GM20431 (cell line): Measurements from ENCODE around the gene SLC24A4.

Experiments used
- in situ Hi-C: fragments of 300-500 bp; cut with MseI, MboI; formaldehyde crosslinking; loops from one replicate; pipeline ENCODE4 v1.15.0; 2020; ENCODE audit warnings: low sequenced_read_pairs; ENCODE audit not compliant: unreplicated experiment

SLC24A4 gene

DNA sequence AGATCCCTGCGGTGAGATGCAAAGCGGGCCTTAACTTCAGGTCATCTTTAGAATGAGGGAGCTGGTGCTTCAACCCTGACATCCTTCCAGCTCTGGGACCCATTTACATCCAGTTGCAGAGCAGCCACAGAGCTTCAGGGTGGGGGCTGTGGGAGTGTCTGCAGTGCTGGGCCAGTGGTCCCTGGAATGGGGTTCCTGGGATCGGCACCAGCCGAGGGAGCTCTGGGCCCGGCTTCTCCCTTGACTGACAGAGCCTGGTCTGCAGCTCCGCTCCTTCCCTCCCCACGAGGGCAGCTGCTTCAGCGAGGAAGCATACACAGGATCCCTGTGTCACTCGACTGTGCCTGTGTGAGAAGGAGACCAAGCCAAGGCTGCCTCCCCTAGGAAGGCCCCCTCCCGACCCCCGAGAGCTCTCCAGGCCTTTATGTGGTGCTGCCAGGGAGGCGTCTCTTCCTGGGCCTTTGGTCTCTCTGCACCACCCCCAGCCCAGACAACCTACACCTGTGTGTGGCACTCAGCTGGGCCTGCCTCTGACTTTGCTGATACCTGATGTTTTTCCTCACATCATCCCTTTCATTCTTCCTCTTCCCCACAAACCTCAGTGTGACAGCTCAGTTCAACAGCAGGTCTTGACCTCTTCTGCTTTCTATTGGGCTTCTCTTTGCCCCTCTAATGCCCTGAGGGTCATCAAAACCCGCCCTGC lies 142.5 kb downstream of the SLC24A4 start:
- in situ Hi-C loops = no loop called here

- in situ Hi-C loops = no loop called here
Measured at GRCh38 chr14:92466059-92466458, 143.1 kb downstream of the SLC24A4 start.

DNA sequence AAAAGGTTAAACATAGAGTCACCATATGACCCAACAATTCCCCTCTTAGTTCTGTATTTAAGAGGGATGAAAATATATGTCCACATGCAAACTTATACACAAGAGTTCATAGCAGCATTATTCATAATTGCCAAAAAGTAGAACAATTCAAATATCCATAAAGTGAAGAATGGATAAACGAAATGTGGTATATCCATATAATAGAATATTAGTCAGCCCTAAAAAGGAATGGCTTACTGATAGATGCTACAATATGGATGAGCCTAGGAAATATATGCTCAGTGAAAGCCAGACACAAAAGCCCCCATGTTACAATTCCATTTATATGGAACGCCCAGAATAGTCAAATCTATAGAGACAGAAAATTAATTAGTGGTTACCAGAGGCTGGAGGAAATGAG lies 146.6 kb downstream of the SLC24A4 start:
- in situ Hi-C loops = no loop called here

GRCh38 chr14:92470215-92470614 lies 147.2 kb downstream of the SLC24A4 start:
- in situ Hi-C loops = no loop called here

- in situ Hi-C loops = no loop called here
Measured at GRCh38 chr14:92470811-92471210, 147.8 kb downstream of the SLC24A4 start.

DNA sequence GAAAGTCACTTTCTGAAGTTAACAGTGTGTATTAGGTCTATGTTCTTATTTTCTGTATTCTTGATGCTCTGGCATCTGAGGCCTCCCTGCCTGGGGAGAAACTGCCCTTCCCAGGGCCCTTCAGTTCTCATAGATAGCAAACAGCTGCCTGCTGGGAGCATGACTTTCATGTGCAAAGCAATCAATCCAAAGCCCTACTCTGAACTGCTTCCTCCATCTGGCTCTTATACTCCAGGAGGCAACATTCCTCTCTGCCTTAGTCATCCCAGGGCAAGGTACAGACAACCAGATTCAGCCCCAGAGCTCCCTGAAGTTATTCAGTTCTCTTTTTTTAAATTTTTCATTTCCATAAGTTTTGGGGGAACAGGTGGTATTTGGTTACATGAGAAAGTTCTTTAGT lies 149.0 kb downstream of the SLC24A4 start:
- in situ Hi-C loops = no loop called here

- in situ Hi-C loops = no loop called here
Measured at GRCh38 chr14:92472860-92473259, 149.9 kb downstream of the SLC24A4 start.

GRCh38 chr14:92473261-92473968 lies 150.4 kb downstream of the SLC24A4 start:
- in situ Hi-C loops = no loop called here

GRCh38 chr14:92473969-92474535 lies 151.1 kb downstream of the SLC24A4 start:
- in situ Hi-C loops = no loop called here

- in situ Hi-C loops = no loop called here
Measured at GRCh38 chr14:92475037-92475436, 152.1 kb downstream of the SLC24A4 start.

GRCh38 chr14:92475451-92476187 lies 152.7 kb downstream of the SLC24A4 start:
- in situ Hi-C loops = no loop called here

- in situ Hi-C loops = no loop called here
Measured at GRCh38 chr14:92480856-92481255, 157.9 kb downstream of the SLC24A4 start.

DNA sequence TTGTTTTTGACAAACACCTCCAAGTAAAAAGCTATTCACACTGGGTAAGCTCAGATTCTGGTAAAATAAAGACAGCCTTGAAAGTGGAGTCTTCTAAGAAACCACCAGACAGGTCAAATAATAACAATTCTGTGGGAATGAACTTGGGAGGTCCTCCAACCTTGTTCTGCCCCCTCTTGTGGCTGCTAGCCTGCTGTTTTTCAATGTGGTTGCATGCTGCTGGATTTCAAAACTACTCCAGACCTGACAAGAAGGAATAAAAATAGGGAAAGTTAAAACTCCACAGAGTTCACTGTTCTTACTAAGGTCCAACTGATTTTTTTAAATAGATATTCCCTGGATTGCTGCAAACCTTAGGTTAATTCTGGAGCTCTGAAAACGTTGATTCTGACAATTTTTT lies 158.4 kb downstream of the SLC24A4 start:
- in situ Hi-C loops = no loop called here

- in situ Hi-C loops = no loop called here
Measured at GRCh38 chr14:92481811-92482555, 159.0 kb downstream of the SLC24A4 start.

GRCh38 chr14:92482621-92483319 lies 159.8 kb downstream of the SLC24A4 start:
- in situ Hi-C loops = no loop called here

DNA sequence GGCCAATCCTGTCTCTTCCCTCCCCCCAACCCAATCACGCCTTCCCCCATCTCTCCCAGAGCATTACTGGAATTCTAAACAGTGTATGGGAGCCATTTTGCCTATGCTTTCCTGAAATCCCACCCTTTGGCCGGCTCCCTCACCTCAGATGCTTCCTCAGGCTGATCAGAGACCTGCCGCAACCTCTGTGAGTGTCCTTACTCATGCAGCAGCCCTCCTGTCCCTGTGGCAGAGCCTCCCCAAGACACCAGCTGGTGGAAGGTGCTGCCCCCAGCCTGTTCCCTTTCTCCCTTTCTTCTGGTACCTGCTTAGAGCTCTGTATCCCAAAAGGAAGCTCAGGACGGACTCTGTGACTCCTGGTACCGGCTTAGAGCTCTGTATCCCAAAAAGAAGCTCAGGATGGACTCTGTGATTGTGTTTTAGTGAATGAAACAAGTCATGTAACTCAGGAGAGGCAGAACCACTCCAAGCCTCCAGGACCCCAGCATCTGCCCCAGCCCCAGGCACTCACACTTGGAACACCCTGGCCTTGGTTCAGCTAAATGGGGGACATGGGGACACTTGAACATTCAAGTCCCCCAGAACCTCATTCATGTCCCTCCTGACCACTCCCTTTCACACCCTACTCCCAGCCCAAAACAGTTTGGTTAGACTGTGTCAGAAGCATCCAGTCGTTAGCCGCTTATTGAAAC lies 161.3 kb downstream of the SLC24A4 start:
- in situ Hi-C loops = no loop called here

- in situ Hi-C loops = no loop called here
Measured at GRCh38 chr14:92486881-92487280, 163.9 kb downstream of the SLC24A4 start.

DNA sequence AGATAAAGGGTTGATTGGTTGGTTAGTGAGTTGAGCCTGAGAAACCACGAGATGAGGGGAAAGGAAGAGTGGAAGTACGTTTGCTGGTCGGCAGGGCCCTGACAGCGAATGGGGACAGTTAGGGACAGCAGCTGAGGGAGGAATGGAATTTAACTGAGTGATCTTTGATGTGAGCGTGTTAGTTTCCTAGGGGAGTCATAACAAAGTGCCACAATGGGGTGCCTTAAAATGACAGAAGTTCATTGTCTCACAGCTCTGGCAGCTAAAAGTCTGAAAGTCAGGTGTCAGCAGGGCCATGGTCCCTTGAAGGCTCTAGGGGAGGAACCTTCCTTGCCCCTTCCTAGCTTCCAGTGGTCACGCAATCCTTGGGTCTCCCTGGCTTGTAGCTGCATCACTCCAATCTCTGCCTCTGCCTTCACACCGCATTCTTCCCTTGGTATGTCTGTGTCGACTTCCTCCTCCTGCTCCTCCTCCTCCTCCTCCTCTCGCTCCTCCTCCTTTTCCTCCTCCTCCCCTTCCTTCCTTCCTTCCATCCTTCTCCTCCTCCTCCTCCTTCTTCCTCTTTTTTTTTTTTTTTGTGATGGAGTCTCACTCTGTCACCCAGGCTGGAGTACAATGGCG lies 164.7 kb downstream of the SLC24A4 start:
- in situ Hi-C loops = no loop called here
